ENCODE data around the gene USP2. TPM values are rescaled to one million over a fixed set of nuclear protein-coding genes. Genes with fewer than 3 reads are reported as not detected.
"Not testable (repeated sequence)": the region's sequence is repeated elsewhere in the genome, so short reads cannot be mapped to it uniquely, and the experiment has no call there.

USP2 gene
- total RNA-seq, 2 donors from 2014 or later, result 0.66 to 1.3 TPM

DNA sequence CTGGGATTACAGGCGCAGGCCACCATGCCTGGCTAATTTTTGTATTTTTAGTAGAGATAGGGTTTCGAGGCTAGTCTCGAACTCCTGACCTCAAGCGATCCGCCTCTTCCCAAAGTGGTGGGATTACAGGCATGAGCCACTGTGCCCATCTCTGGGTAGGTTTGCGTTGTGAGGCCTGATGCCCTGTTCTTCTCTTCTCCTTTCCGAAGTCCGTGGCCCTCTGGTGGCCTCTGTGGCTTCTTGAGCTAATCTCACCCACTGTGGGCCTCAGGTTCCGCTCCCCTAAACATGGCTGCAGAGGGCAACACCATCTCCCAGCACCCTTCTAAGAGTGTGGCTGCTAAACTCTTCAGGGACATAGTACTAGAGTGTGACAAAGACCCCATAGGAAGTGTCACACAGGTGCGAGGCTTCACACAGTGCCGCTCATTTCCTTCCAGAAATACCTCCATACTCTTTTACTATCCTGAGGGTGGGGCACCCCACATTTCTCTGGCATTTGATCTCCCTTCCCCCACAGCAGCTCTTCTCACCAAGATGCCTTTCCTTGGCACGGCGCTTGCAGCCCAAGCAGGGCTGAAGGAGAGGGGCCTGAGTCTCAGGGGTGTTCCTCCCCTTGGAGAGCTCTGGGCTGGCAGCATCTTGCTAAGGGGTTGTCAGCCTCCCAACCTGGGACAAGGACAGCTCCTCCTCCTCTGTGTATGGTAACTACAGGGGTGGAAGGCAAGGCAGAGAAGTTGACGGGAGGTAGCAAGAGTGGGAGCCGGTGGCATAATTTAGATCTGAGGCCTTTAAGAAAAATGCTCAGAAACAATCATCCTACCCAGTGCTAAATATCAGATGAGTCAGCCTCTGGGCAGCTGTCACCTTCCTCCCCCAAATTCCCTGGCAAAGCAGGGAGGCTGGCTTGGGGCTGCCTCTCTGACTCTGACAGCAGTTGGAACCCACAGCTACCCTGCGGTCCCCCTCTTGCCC, 35.4 kb upstream of the USP2 start:
- Mint-ChIP-seq H3K27ac (no peak overlapping the region), H3K36me3 (peaks cover 0 to 5% of the 10 kb centered on the region in 2 donors), H3K9me3 (peaks cover 0 to 10% of the 10 kb centered on the region in 2 donors)
- no peak for ATAC-seq
- DNase-seq (ENCODE audit: low spot score in 2 of 2), result no peak

DNA sequence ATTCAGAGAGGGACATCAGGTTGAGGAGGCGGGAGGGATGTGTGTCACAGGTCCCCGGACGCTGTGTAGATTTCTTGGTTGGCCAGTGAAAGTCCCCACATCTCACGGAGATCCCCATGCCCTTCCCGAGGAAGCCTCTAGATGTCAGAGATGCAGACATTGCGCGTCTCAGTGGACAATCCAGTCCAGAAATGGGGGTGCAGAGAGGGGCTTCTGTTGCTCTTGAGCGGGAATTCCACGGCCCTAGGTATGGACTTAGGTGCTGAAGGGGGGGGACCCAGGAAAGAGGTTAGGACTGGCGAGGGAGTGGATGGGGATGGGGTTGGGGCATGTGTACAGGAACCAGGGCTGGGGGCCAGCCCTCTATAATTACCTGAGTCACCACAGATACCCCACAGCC, 34.5 kb upstream of the USP2 start:
- ATAC-seq (no peak), DNase-seq (ENCODE audit: low spot score in 2 of 2) (no peak)
- Mint-ChIP-seq H3K9me3 (peaks cover 0 to 10% of the 10 kb centered on the region in 2 donors), H3K36me3 (peaks cover 0 to 5% of the 10 kb centered on the region in 2 donors), H3K27ac (no peak overlapping the region)

DNA sequence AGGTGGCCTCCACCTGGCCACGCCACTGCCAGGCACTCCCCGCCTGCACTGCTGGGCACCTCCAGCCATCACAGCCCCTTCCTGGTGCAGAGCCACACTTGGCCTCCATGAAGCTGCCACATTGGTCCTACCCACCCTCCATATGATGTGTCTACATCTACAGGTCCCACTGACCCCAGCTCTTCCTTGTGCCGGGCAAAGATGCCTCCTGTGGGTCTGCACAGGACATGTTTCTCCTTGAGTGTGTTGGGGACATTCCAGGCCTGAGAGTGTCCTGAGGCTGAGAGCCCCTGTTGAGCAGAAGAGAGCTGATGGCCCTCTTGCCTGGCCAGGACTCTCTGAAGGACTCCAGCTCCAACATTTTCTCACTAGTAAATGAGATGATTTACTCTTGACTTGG, 34.0 kb upstream of the USP2 start:
- H3K9me3 Mint-ChIP-seq, result peaks cover 0 to 10% of the 10 kb centered on the region in 2 donors
- ATAC-seq (no peak), DNase-seq (ENCODE audit: low spot score in 2 of 2) (no peak)
- H3K27ac Mint-ChIP-seq, result no peak overlapping the region
- peaks cover 0 to 5% of the 10 kb centered on the region in 2 donors for H3K36me3 Mint-ChIP-seq

GRCh38 chr11:119414734-119415133, 33.2 kb upstream of the USP2 start:
- no peak for ATAC-seq
- Mint-ChIP-seq H3K36me3 (peaks cover 0 to 5% of the 10 kb centered on the region in 2 donors), H3K27ac (no peak overlapping the region), H3K9me3 (peaks cover 0 to 10% of the 10 kb centered on the region in 2 donors)
- no peak for DNase-seq (ENCODE audit: low spot score in 2 of 2)

DNA sequence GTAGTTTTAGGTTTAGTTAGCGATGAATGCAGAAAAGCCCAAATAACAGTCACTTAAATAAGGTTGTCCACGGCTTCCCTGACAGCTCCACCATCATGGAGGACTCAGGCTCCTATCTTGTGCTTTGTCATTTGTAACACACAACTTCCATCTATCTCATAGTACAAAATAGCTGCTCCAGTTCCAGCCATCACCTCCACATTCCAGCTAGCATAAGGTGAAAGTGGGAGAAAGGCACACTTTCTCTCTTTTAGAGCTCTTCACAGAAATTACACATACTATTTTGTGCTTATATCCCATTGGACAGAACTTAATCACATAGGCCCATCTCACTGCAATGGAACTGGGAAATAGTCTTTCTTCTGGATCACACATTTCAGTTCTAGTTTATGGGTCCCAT, 32.8 kb upstream of the USP2 start:
- no peak overlapping the region for H3K27ac Mint-ChIP-seq
- DNase-seq (ENCODE audit: low spot score in 2 of 2) (no peak), ATAC-seq (no peak)
- peaks cover 0 to 5% of the 10 kb centered on the region in 2 donors for H3K36me3 Mint-ChIP-seq
- peaks cover 0 to 10% of the 10 kb centered on the region in 2 donors for H3K9me3 Mint-ChIP-seq

- Mint-ChIP-seq H3K36me3 (peaks cover 0 to 5% of the 10 kb centered on the region in 2 donors), H3K9me3 (peaks cover 0 to 10% of the 10 kb centered on the region in 2 donors), H3K27ac (no peak overlapping the region)
- ATAC-seq (no peak), DNase-seq (ENCODE audit: low spot score in 2 of 2) (no peak)
These were observed 30.6 kb upstream of the USP2 start for GRCh38 chr11:119412072-119412471.

DNA sequence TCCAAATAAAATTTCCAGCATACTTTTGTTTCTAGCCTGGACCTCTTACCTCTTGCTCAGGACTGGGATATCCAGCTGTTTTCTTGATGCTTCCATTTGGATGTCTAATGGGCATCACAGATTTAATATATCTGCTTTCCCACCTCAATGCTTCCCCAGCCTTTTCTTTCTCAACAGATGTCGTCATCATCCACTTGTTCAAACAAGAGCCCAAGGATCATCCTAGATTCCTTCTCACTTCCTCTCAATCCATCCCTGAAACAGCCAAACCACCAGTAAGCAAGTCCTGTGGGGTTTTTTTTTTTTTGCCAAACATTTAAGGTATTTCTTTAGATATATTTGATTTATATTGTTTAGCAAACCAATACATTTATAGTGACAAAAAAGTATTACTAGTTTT, 29.0 kb upstream of the USP2 start:
- Mint-ChIP-seq H3K36me3 (peaks cover 0 to 5% of the 10 kb centered on the region in 2 donors), H3K9me3 (peaks cover 0 to 10% of the 10 kb centered on the region in 2 donors), H3K27ac (no peak overlapping the region)
- ATAC-seq (no peak), DNase-seq (ENCODE audit: low spot score in 2 of 2) (no peak)

DNA sequence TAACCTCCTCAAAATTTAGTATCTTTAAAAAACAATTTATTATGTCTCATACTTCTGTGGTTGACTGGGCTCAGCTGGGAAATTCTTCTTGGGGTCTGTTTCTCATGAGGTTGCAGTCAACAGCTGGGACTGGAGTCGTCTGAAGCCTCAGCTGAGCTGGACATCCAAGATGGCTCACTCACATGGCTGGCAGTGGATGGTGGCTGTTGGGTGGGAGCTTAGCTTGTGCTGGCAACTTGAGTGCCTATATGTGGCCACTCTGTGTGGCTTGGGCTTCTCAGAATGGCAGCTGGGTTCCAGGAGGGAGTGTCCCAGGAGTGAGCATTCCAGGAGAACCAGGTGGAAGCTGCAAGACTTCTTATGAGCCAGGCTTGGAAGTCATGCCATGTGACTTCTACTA, 28.2 kb upstream of the USP2 start:
- no peak for DNase-seq (ENCODE audit: low spot score in 2 of 2)
- Mint-ChIP-seq H3K9me3 (peaks cover 0 to 10% of the 10 kb centered on the region in 2 donors), H3K27ac (no peak overlapping the region), H3K36me3 (peaks cover 0 to 5% of the 10 kb centered on the region in 2 donors)
- ATAC-seq, result no peak

- no peak for DNase-seq (ENCODE audit: low spot score in 2 of 2)
- H3K9me3 Mint-ChIP-seq, result no peaks in the 10 kb centered on the region
- no peak overlapping the region for H3K27ac Mint-ChIP-seq
- H3K36me3 Mint-ChIP-seq, result no peaks in the 10 kb centered on the region
- ATAC-seq, result no peak
These were observed 24.5 kb upstream of the USP2 start for GRCh38 chr11:119406005-119406404.

DNA sequence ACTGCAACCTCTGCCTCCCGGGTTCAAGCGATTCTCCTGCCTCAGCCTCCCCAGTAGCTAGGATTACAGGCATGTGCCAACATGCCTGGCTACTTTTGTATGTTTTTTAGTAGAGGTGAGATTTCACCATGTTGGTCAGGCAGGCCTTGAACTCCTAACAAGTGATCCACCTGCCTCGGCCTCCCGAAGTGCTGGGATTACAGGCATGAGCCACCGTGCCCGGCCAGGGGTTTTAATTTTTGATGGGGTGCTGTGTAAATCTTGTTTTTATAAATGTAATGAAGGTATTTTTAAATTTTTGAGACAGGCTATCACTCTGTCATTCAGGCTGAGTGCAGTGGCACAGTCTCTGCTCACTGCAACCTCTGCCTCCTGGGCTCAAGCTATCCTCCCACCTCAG, 24.0 kb upstream of the USP2 start:
- not testable (repeated sequence) for H3K9me3 Mint-ChIP-seq, ATAC-seq, H3K36me3 Mint-ChIP-seq

GRCh38 chr11:119404872-119405271, 23.4 kb upstream of the USP2 start:
- H3K27ac Mint-ChIP-seq, result no peak overlapping the region
- no peak for DNase-seq (ENCODE audit: low spot score in 2 of 2)
- no peak for ATAC-seq
- peaks cover 0 to under 1% of the 10 kb centered on the region in 2 donors for H3K36me3 Mint-ChIP-seq
- H3K9me3 Mint-ChIP-seq, result peaks cover under 1 to 4% of the 10 kb centered on the region in 2 donors

More for the DNA sequence above, 24.0 kb upstream of the USP2 start:
- not testable (repeated sequence) for H3K27ac Mint-ChIP-seq; DNase-seq (ENCODE audit: low spot score in 2 of 2)

- peaks cover 15 to 16% of the 10 kb centered on the region in 2 donors for H3K9me3 Mint-ChIP-seq
- DNase-seq (ENCODE audit: low spot score in 2 of 2) (no peak), ATAC-seq (no peak)
- H3K36me3 Mint-ChIP-seq, result peaks cover 6 to 12% of the 10 kb centered on the region in 2 donors
- H3K27ac Mint-ChIP-seq, result no peak overlapping the region
These were observed 21.5 kb upstream of the USP2 start for GRCh38 chr11:119403021-119403420.

DNA sequence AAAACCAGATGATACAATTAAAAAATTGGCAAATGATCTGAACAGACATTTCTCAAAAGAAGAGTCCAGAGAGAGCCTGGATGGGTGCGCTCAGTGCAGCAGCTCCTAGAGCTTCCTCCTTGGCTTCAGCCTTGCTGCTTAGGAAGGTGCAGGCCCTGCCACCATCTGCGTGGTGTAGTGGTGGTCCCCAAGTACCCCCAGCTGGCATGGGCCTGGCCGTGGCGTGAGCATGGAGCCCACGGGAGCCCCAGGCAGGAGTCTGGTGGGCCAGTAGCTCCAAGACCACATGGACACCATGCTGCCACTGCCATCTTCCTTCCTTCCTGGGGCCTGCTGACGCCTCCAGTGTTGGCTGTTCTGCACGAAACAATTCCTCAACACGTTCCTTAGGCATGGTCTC, 21.0 kb upstream of the USP2 start:
- no peak for DNase-seq (ENCODE audit: low spot score in 2 of 2)
- peaks cover 12 to 16% of the 10 kb centered on the region in 2 donors for H3K36me3 Mint-ChIP-seq
- no peak for ATAC-seq
- H3K9me3 Mint-ChIP-seq, result peaks cover 20 to 21% of the 10 kb centered on the region in 2 donors
- no peak overlapping the region for H3K27ac Mint-ChIP-seq

- Mint-ChIP-seq H3K36me3 (peaks cover 12 to 16% of the 10 kb centered on the region in 2 donors), H3K9me3 (peaks cover 21 to 23% of the 10 kb centered on the region in 2 donors), H3K27ac (no peak overlapping the region)
- ATAC-seq (no peak), DNase-seq (ENCODE audit: low spot score in 2 of 2) (no peak)
These were observed 19.4 kb upstream of the USP2 start for GRCh38 chr11:119400860-119401259.

GRCh38 chr11:119397740-119398139, 16.2 kb upstream of the USP2 start:
- Mint-ChIP-seq H3K9me3 (peaks cover 21 to 23% of the 10 kb centered on the region in 2 donors), H3K36me3 (peaks cover 12 to 16% of the 10 kb centered on the region in 2 donors), H3K27ac (no peak overlapping the region)
- ATAC-seq, result no peak
- no peak for DNase-seq (ENCODE audit: low spot score in 2 of 2)

- ATAC-seq (no peak), DNase-seq (ENCODE audit: low spot score in 2 of 2) (no peak)
- Mint-ChIP-seq H3K9me3 (peaks cover 21 to 23% of the 10 kb centered on the region in 2 donors), H3K27ac (no peak overlapping the region), H3K36me3 (peaks cover 12 to 16% of the 10 kb centered on the region in 2 donors)
These were observed 15.3 kb upstream of the USP2 start for GRCh38 chr11:119396835-119397234.

DNA sequence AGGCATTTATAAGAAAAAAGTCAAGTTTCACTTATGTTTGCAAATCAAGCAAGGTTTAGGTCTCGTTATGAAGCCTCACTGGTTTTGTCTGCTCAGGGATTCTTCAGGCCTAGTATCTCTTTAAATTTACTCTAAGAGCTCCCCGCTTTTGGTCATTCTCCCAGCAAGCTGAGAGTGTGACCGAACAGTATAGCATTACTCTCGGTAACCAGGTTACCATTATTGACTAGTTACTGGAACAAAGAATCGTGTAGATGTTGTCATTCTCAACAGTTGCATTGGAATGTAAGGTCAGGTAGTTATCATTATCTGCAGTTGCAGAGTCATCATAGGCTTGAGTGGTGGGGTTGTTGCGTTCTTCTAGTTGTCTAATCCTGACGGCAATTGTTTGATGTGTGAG, 9.8 kb upstream of the USP2 start:
- H3K36me3 Mint-ChIP-seq, result no peaks in the 10 kb centered on the region
- no peak overlapping the region for H3K27ac Mint-ChIP-seq
- H3K9me3 Mint-ChIP-seq, result no peaks in the 10 kb centered on the region
- no peak for DNase-seq (ENCODE audit: low spot score in 2 of 2)
- no peak for ATAC-seq
